BE2C (cell line): ENCODE results near the gene TANC1.

ENCODE experiments used
- DNase-seq: peaks from one replicate; pipeline ENCODE4 v3.0.0-alpha.2; 2020
- H3K27me3 ChIP-seq: fragments of 250-450 bp; sonication (Bioruptor Pico); 2 replicates; pipeline ENCODE4 v1.5.1; 2020; ENCODE audit warnings: mild to moderate bottlenecking
- H3K36me3 ChIP-seq: fragments of 250-450 bp; sonication (Bioruptor Pico); 2 replicates; pipeline ENCODE4 v1.5.1; 2020; ENCODE audit warnings: mild to moderate bottlenecking
- H3K4me1 ChIP-seq: fragments of 250-450 bp; sonication (Bioruptor Pico); 2 replicates; pipeline ENCODE4 v1.5.1; 2020
- H3K4me3 ChIP-seq: 2 replicates; pipeline ENCODE4 v1.5.1; 2011; ENCODE audit warnings: low read depth, low read length
- H3K9me3 ChIP-seq: fragments of 250-450 bp; sonication (Bioruptor Pico); 2 replicates; pipeline ENCODE4 v1.5.1; 2020
- TF ChIP-seq, protein P1 (sequence below): IDR thresholded peaks from 2 replicates; pipeline ENCODE4 v1.5.1; 2012; ENCODE audit warnings: mild to moderate bottlenecking, low read depth, low read length

TANC1 gene

GRCh38 chr2:159155791-159156190, 187.4 kb downstream of the TANC1 start:
- H3K4me3 ChIP-seq = no peak overlapping the region
- H3K9me3 ChIP-seq = no peaks in the 10 kb centered on the region
- H3K36me3 ChIP-seq = no peaks in the 10 kb centered on the region
- H3K4me1 ChIP-seq = no peaks in the 10 kb centered on the region
- DNase-seq = no peak
- TF ChIP-seq, protein P1, sequence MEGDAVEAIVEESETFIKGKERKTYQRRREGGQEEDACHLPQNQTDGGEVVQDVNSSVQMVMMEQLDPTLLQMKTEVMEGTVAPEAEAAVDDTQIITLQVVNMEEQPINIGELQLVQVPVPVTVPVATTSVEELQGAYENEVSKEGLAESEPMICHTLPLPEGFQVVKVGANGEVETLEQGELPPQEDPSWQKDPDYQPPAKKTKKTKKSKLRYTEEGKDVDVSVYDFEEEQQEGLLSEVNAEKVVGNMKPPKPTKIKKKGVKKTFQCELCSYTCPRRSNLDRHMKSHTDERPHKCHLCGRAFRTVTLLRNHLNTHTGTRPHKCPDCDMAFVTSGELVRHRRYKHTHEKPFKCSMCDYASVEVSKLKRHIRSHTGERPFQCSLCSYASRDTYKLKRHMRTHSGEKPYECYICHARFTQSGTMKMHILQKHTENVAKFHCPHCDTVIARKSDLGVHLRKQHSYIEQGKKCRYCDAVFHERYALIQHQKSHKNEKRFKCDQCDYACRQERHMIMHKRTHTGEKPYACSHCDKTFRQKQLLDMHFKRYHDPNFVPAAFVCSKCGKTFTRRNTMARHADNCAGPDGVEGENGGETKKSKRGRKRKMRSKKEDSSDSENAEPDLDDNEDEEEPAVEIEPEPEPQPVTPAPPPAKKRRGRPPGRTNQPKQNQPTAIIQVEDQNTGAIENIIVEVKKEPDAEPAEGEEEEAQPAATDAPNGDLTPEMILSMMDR = no peak
- H3K27me3 ChIP-seq = no peaks in the 10 kb centered on the region

DNA sequence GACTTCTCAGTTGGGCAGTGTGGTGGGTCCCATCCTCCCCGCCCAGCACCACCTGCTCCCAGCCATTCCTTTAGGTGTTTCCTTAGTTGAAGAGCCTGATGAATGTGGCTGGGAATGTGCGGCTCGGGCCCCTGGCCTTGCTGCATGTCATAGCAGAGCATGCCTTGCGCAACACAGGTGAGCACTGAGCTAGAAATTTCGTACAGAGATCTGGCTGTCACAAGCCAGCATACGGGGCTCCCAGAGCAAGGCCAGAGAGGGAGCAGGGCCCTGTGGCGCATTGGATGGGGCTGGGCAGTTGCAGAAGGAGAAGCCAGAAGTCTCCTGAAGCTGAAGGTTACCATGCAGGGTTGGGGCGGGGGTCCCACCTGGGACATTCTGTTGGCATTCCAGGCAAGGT, 188.4 kb downstream of the TANC1 start:
- DNase-seq = no peak
- TF ChIP-seq, protein P1 = no peak
- Histone ChIP-seq H3K9me3 (no peaks in the 10 kb centered on the region), H3K4me1 (no peaks in the 10 kb centered on the region), H3K27me3 (no peaks in the 10 kb centered on the region), H3K36me3 (no peaks in the 10 kb centered on the region), H3K4me3 (no peak overlapping the region)

DNA sequence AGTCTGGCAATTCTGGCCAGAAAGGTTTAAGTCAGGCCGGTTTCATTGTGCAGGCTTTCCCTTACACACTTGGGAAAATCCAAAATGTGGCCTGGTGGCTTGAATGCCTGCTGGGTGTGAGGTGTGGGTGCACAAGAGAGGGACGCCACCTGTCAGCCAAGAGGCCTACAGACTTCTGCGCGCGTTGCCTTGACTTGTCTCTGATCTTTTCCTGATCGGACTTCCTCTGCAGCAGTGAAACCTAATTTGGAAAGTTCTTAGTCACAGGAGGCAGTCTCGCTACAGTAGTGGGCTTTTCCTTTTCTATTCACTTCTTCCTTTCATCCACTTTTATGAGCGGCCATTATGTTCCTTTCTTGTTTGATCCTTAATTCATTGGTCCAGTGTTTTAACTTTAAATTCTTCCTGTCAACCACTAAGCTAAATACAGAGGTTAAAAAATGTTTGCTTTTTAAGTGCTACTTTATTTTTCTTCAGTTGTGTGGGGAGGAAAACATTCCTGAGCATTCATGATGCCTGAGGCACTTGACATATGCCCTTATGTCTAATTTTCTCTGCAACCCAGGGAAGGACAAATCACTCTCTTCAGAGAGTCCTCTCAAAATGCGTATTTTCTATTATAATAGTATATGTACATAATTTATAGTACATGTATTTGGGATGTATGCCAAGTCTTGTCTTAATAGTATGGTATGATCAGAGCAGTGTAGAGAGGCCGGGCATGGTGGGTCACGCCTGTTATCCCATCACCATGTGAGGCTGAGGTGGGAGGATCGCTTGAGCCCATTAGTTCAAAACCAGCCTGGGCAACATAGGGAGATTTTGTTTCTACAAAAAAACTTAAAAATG, 189.1 kb downstream of the TANC1 start:
- no peak for DNase-seq
- Histone ChIP-seq H3K27me3 (no peaks in the 10 kb centered on the region), H3K9me3 (no peaks in the 10 kb centered on the region), H3K36me3 (no peaks in the 10 kb centered on the region), H3K4me1 (no peaks in the 10 kb centered on the region), H3K4me3 (no peak overlapping the region)
- TF ChIP-seq, protein P1 = no peak

DNA sequence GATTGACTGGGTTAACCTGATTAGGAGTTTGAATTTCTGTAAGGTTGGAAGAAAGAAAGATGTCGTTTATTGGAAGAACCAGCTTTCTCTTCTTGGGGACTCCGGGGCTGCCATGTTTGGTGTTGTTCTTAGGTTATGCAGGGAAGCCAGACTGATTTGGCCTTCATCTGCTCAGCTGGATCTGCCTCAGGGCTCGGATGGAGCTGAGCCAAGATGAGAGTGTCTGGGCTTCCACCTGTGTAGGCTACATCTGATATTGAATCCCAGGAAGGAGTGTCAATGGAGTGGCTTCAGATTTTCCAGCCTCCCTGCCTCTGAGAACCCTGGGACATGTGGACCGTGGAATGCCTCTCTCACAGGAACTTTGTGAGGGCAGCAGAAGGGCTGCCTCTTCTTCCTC, 192.0 kb downstream of the TANC1 start:
- H3K4me3 ChIP-seq = no peak overlapping the region
- no peaks in the 10 kb centered on the region for H3K27me3 ChIP-seq
- DNase-seq = peak; percentile 43
- no peaks in the 10 kb centered on the region for H3K9me3 ChIP-seq
- H3K4me1 ChIP-seq = no peaks in the 10 kb centered on the region
- TF ChIP-seq, protein P1 = no peak
- H3K36me3 ChIP-seq = no peaks in the 10 kb centered on the region; the same call in 1 of the 2 replicates

- TF ChIP-seq, protein P1 = no peak
- H3K4me3 ChIP-seq = no peak overlapping the region
- H3K27me3 ChIP-seq = no peaks in the 10 kb centered on the region
- DNase-seq = no peak
- no peaks in the 10 kb centered on the region; the same call in 1 of the 2 replicates for H3K36me3 ChIP-seq
- no peaks in the 10 kb centered on the region for H3K9me3 ChIP-seq
- H3K4me1 ChIP-seq = no peaks in the 10 kb centered on the region
Measured at GRCh38 chr2:159160954-159161353, 192.5 kb downstream of the TANC1 start.

GRCh38 chr2:159163930-159164329, 195.5 kb downstream of the TANC1 start:
- TF ChIP-seq, protein P1 = no peak
- no peaks in the 10 kb centered on the region for H3K9me3 ChIP-seq
- H3K4me1 ChIP-seq = no peaks in the 10 kb centered on the region
- no peaks in the 10 kb centered on the region; the same call in 1 of the 2 replicates for H3K36me3 ChIP-seq
- H3K27me3 ChIP-seq = no peaks in the 10 kb centered on the region
- H3K4me3 ChIP-seq = no peak overlapping the region
- no peak for DNase-seq
